ENCODE results near the gene PREPL. TPM values are rescaled to one million over a fixed set of nuclear protein-coding genes. Genes with fewer than 3 reads are reported as not detected.
A peak's percentile ranks its signal among the peaks of the same experiment; 100 is the strongest.
"Not testable (repeated sequence)": the region's sequence is repeated elsewhere in the genome, so short reads cannot be mapped to it uniquely, and the experiment has no call there.

PREPL gene
- total RNA-seq = 62.7 TPM

GRCh38 chr2:44361330-44362206, at the start of gene PREPL, which contains the start of gene CAMKMT:
PREPL (minus strand) TSS chr2:44361494; CDS start chr2:44346342, 15,152 bp downstream.
CAMKMT (plus strand) TSS chr2:44361947.
- DNase-seq (ENCODE audit: low spot score) = peak; percentile 99

- no peak for DNase-seq (ENCODE audit: low spot score)
These were observed 37.1 kb upstream of the PREPL start for GRCh38 chr2:44398243-44398897.

GRCh38 chr2:44397447-44398175, 36.3 kb upstream of the PREPL start:
- no peak for DNase-seq (ENCODE audit: low spot score)

- DNase-seq (ENCODE audit: low spot score) = peak; percentile 31
These were observed 31.1 kb upstream of the PREPL start for GRCh38 chr2:44392338-44392943.

- no peak for DNase-seq (ENCODE audit: low spot score)
These were observed 28.6 kb upstream of the PREPL start for GRCh38 chr2:44389895-44390294.

- no peak for DNase-seq (ENCODE audit: low spot score)
These were observed 27.6 kb upstream of the PREPL start for GRCh38 chr2:44388877-44389276.

GRCh38 chr2:44385226-44385625, 23.9 kb upstream of the PREPL start:
- DNase-seq (ENCODE audit: low spot score) = not testable (repeated sequence)

- no peak for DNase-seq (ENCODE audit: low spot score)
These were observed 16.2 kb upstream of the PREPL start for GRCh38 chr2:44377486-44377885.

GRCh38 chr2:44372246-44372645, 11.0 kb upstream of the PREPL start:
- DNase-seq (ENCODE audit: low spot score) = no peak

- no peak for DNase-seq (ENCODE audit: low spot score)
These were observed 10.2 kb upstream of the PREPL start for GRCh38 chr2:44371445-44371844.

GRCh38 chr2:44369392-44369791, 8.1 kb upstream of the PREPL start:
- no peak for DNase-seq (ENCODE audit: low spot score)

GRCh38 chr2:44367591-44367990, 6.3 kb upstream of the PREPL start:
- no peak for DNase-seq (ENCODE audit: low spot score)

- DNase-seq (ENCODE audit: low spot score) = no peak
These were observed 3.3 kb upstream of the PREPL start for GRCh38 chr2:44364604-44365003.

GRCh38 chr2:44362207-44363015, 1.1 kb upstream of the PREPL start:
- DNase-seq (ENCODE audit: low spot score) = peak; percentile 19

GRCh38 chr2:44360749-44361329, 455 bp downstream of the PREPL start:
- no peak for DNase-seq (ENCODE audit: low spot score)

- DNase-seq (ENCODE audit: low spot score) = peak; percentile 78
These were observed 2.8 kb downstream of the PREPL start for GRCh38 chr2:44358503-44358902.

GRCh38 chr2:44354761-44355160, 6.5 kb downstream of the PREPL start:
- DNase-seq (ENCODE audit: low spot score) = no peak

GRCh38 chr2:44352510-44352909, 8.8 kb downstream of the PREPL start:
- DNase-seq (ENCODE audit: low spot score) = no peak

GRCh38 chr2:44351676-44352075, 9.6 kb downstream of the PREPL start:
- no peak for DNase-seq (ENCODE audit: low spot score)

GRCh38 chr2:44351088-44351487, 10.2 kb downstream of the PREPL start:
- no peak for DNase-seq (ENCODE audit: low spot score)

GRCh38 chr2:44349506-44349905, 11.8 kb downstream of the PREPL start:
- no peak for DNase-seq (ENCODE audit: low spot score)
